HL-60/S4 (cell line): Measurements from ENCODE around the gene TEDDM1.

Experiments
- in situ Hi-C: fragments of 300-500 bp; cut with MboI; formaldehyde crosslinking; loops from 2 replicates; pipeline ENCODE4 v1.14.3; 2022; ENCODE audit warnings: low sequenced_read_pairs

The TEDDM1 gene, protein sequence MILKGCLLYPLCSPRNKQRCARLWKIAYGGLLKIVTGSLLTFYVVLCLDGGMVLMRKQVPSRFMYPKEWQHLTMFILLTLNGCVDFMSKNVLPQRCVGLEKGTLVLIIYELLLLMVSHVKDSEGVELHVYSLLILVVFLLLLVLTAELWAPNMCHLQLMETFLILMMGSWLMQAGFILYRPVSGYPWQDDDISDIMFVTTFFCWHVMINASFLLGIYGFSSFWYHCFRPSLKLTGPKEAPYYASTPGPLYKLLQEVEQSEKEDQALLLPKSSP

DNA sequence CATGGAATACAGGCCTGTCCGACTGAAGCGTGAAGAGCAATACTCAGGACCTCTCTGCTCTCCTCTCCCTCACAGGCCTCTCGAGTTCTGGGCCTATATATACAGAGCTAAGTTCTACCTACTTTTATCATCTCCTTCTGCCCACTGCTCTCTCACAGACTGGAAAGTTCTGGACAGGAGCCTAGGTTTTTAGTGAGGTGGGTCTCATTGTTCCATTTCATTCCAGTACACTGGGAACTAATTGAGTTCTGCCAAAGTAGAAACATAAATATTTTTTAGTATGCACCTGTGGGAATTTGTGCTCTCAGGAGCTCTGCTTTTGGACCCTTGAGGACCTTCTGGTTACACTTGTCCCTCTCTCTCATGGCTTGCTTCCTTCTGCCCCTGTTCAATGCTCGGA is at the start of gene TEDDM1:
TEDDM1 (minus strand) TSS at position 101 of the 400 bp plus-strand sequence. CDS start 182 bp downstream, outside the sequence.
- in situ Hi-C loops, result loop anchor here (25.0 kb wide), 1 partner anchor 913 kb away; the partner anchor contains the start of gene CACNA1E

DNA sequence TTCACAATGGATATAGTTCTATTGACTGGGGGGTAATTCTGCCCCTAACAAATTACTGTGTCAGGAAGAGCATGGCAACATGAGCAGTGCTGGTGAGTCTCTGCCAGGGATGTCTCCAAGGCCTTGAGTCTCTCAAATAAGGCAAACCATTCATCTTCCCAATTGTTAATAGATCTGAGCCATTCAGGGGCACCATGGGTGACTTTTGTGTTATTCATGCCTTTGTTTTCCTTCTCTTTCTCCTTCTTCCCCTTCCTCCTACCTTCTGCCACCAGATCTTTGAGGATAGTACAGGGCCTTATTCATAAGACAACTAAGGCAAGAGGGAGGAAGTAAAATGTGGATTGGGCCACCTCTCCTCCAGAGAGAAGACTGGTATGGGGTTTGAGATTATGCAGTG is 49.6 kb upstream of the TEDDM1 start, which contains the start of gene RGSL1:
RGSL1 (plus strand) TSS at position 60 of the 400 bp plus-strand sequence; CDS start at position 80, 20 bp downstream.
- in situ Hi-C loops, result loop anchor here (10.0 kb wide), 1 partner anchor 65 kb away; no protein-coding TSS in a partner anchor

DNA sequence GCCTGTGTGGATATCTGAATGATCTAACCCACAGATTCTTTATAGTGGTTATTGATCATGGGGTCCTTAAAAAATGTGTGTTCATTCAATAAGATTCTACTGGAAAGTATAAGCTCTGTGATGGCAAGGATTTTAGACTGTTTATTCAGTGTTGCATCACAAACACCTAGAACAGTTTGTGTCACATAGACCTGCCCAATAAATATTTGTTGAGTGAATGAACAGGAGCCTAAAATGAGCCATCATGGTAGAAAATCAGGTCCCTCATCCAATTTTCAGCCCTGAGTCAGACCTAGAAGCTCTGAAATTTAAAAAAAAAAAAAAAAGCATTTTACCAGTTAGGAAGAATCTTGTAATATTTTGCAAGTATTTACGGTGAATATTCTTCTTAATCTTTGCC is 47.2 kb upstream of the TEDDM1 start:
- in situ Hi-C loops, result loop anchor here (10.0 kb wide), 2 partner anchors 147 to 337 kb away; partner anchors contain the start of gene NPL

DNA sequence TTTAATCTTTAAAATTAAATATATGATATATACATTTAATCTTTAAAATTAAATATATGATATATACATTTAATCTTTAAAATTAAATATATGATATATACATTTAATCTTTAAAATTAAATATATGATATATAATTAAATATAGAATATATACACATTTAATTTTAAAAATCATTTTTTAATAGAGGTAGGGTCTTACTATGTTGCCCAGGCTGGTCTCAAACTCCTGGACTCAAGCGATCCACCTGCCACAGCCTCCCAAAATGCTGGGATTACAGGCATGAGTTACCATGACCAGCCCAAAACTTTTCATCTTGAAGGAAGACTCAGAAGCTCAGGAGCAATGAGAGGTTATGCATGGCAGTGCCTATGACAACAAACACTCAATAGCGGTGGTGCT is 46.7 kb upstream of the TEDDM1 start:
- in situ Hi-C loops, result loop anchor here (10.0 kb wide), 2 partner anchors 148 to 338 kb away; partner anchors contain the start of gene NPL

- in situ Hi-C loops, result loop anchor here (10.0 kb wide), 2 partner anchors 149 to 339 kb away; partner anchors contain the start of gene NPL
Observed at GRCh38 chr1:182446033-182446669, 45.7 kb upstream of the TEDDM1 start.

DNA sequence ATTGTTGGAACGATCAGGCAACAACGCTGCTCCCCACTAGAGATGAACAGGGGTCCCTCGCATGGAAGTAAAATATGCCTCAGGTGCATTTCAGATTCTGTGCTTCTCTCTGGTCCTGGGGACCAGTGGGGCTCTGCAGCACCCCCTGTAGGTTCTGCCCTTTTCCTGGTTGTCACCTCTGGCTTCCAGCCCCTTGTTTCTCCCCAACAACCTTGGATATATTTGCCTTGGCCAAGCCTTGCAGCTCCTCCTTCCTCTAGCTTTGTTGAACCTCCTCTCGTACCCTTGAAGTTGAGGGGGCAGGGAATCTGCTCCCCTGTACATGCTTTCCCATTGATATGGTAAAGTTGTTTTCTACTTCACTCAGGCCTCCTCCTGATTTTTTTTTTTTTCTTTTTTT is 44.0 kb upstream of the TEDDM1 start:
- in situ Hi-C loops, result loop anchor here (10.0 kb wide), 2 partner anchors 150 to 340 kb away; partner anchors contain the start of gene NPL

DNA sequence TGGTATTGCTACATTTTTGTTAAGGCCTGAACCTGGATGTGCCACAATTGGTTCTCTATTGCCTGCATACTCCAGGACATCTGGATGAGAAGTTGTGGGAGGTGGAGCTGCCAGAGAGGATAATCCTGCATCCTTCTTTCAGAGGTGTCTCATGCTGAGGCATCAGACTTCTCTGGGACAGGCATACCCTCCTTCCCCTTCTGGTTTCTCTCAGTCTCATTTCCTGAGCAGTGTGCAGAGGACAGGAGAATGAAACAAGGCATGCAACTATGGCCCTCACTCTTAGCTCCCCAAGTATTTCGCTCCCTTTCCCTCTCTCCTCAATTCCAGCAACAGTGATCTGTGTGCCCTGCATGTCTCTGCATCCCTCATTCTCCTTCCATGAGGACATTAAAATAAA is 41.9 kb upstream of the TEDDM1 start:
- in situ Hi-C loops, result loop anchor here (10.0 kb wide), 2 partner anchors 152 to 342 kb away; partner anchors contain the start of gene NPL

GRCh38 chr1:182441719-182442118 is 41.3 kb upstream of the TEDDM1 start:
- in situ Hi-C loops, result loop anchor here (10.0 kb wide), 2 partner anchors 153 to 343 kb away; partner anchors contain the start of gene NPL

- in situ Hi-C loops, result no loop called here
Observed at GRCh38 chr1:182438326-182438725, 37.9 kb upstream of the TEDDM1 start.

- in situ Hi-C loops, result no loop called here
Observed at GRCh38 chr1:182433580-182433979, 33.1 kb upstream of the TEDDM1 start.

DNA sequence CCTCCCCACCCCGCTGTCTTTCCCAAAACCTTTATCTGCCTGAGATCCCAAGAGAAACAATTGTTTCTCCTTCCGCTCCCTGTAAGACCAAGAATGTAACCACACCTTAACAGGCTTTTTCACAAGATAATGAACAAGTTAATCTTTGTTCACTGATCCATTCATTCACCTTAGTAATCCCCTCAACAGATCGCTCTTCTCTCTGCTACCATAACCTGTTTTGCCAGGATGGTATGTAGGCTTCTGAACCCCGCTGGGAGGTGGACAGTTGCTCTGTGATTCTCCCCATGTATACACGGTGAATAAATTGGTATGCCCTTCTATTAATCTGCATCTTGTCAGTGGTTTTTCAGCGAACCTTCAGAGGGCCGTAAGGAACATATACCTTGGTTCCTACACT is 30.8 kb upstream of the TEDDM1 start:
- in situ Hi-C loops, result no loop called here

- in situ Hi-C loops, result no loop called here
Observed at GRCh38 chr1:182430263-182431068, 30.0 kb upstream of the TEDDM1 start.

DNA sequence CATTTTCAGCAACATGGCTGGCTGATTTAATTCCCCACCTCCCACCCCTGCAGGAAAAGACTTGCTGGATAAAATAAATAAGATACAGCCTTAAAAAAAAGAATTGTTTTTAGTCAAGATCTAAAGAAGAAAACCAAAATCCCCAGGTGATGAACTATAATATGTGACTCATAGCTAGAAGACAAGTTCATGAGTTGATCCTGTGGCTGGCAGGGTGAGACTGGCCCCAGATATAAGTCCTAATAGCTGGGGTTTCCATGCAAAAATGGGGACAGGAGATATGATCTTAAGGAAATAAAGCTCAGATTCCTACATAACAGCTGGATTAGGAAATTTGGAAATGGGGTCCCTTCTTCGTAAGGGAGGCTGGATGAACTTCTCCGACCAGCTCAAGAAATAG is 27.6 kb upstream of the TEDDM1 start:
- in situ Hi-C loops, result no loop called here

DNA sequence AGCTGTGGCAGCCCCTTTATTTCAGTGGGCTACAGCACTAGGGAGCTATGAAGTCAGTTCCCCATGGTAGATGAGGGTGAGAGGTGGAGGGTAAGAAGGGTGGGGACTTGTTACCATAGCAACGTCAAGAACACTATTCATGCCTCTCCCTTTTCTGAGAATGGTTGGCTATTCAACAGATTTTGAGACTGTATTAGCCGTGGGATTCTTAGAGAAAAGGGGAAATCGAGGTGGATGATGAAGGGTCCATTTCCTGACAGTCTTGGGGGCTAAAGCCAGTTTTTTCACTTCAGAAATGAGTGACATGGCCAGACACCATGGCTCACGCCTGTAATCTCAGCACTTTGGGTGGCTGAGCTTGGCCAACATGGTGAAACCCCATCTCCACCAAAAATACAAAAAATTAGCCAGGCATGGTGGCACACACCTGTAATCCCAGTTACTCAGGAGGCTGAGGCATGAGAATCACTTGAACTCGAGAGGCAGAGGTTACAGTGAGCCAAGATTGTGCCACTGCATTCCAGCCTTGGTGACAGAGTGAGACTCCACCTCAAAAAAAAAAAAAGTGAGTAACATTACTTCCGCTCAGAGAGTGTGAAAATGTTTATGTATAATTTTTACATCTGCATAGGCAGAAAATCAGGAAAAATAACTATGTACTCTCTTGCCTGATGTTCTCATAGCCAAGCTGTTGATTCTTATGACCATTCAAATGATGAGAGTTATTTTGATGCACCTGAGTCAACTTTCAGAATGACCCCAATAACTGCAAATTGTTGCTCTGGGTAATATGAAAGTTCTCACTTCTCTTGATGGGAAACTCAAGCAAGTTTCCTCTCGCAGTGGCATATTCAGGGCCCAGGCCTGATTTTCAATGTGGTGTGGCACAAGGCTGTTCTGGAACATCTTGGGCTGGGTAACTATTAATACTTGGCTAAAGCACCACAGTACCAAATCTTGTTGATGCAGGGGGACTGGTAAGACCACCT is 26.3 kb upstream of the TEDDM1 start:
- in situ Hi-C loops, result no loop called here

DNA sequence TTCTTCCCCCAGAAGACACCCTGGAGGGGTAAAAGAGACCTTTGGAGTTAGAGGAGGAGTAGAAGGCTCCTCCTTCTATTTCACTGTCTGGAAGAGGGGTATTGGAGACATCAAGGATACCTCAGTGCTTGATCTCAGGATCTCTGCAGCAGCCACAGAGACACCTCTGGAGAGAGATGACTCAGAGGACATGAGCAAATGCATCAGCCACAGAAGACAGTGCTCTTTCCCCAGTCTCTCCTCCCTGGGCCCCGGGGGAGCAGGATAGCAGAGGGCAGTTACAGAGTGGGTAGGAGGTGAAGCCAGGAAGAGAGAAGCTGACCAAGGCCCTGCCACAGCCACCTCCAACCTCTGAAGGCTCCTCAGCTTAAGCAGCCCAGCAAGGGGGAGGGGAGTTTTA is 15.3 kb upstream of the TEDDM1 start:
- in situ Hi-C loops, result loop anchor here (25.0 kb wide), 1 partner anchor 928 kb away; the partner anchor contains the start of gene CACNA1E

- in situ Hi-C loops, result loop anchor here (25.0 kb wide), 1 partner anchor 927 kb away; the partner anchor contains the start of gene CACNA1E
Observed at GRCh38 chr1:182413969-182414368, 13.5 kb upstream of the TEDDM1 start.

DNA sequence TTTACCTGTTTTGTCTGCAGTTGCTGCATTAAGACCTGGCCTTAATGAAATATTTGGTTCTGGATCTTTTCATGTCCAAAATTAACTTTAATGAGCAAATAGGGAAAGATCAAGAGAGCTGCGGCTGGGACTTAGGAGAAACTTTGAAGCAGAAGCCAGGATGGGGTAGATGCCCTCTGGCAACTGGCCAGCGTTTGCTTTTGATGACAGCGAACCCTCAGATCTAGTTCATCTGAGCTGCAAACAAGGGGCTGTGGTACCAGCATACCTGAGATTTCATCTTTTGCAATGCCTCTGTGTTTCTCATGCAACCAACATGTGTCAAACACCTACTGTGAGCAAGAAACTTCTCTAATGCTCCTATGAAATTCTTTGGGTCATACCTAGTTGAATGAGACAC is 13.0 kb upstream of the TEDDM1 start:
- in situ Hi-C loops, result loop anchor here (25.0 kb wide), 1 partner anchor 926 kb away; the partner anchor contains the start of gene CACNA1E

GRCh38 chr1:182410620-182411273 is 10.3 kb upstream of the TEDDM1 start:
- in situ Hi-C loops, result loop anchor here (25.0 kb wide), 1 partner anchor 923 kb away; the partner anchor contains the start of gene CACNA1E

GRCh38 chr1:182410138-182410537 is 9.7 kb upstream of the TEDDM1 start:
- in situ Hi-C loops, result loop anchor here (25.0 kb wide), 1 partner anchor 923 kb away; the partner anchor contains the start of gene CACNA1E
